Measurements from ENCODE around the gene PEPD.

The PEPD gene

GRCh38 chr19:33362508-33363228 lies 158.9 kb downstream of the PEPD start:
- H3K9me3 ChIP-seq (ENCODE audit: control insufficient read depth in 1 of 2, low read length in 2 of 2), result no peaks in the 10 kb centered on the region
- H3K4me3 ChIP-seq (ENCODE audit: low read depth in 1 of 2, low read length in 2 of 2), result no peak overlapping the region
- H3K27me3 ChIP-seq (ENCODE audit: low read depth, low read length), result no peaks in the 10 kb centered on the region
- no peak overlapping the region for H3K27ac ChIP-seq (ENCODE audit: low read length)
- no peaks in the 10 kb centered on the region for H3K4me1 ChIP-seq (ENCODE audit: control insufficient read depth in 1 of 2, insufficient read depth in 2 of 2, low read length in 2 of 2)
- H3K36me3 ChIP-seq (ENCODE audit: control insufficient read depth in 1 of 2, insufficient read depth in 2 of 2, low read length in 2 of 2), result no peaks in the 10 kb centered on the region

- no peak overlapping the region for H3K27ac ChIP-seq (ENCODE audit: low read length)
- H3K36me3 ChIP-seq (ENCODE audit: control insufficient read depth in 1 of 2, insufficient read depth in 2 of 2, low read length in 2 of 2), result no peaks in the 10 kb centered on the region
- H3K27me3 ChIP-seq (ENCODE audit: low read depth, low read length), result no peaks in the 10 kb centered on the region
- H3K4me1 ChIP-seq (ENCODE audit: control insufficient read depth in 1 of 2, insufficient read depth in 2 of 2, low read length in 2 of 2), result no peaks in the 10 kb centered on the region
- no peak overlapping the region for H3K4me3 ChIP-seq (ENCODE audit: low read depth in 1 of 2, low read length in 2 of 2)
- no peaks in the 10 kb centered on the region for H3K9me3 ChIP-seq (ENCODE audit: control insufficient read depth in 1 of 2, low read length in 2 of 2)
Observed at GRCh38 chr19:33359581-33359980, 162.0 kb downstream of the PEPD start.

DNA sequence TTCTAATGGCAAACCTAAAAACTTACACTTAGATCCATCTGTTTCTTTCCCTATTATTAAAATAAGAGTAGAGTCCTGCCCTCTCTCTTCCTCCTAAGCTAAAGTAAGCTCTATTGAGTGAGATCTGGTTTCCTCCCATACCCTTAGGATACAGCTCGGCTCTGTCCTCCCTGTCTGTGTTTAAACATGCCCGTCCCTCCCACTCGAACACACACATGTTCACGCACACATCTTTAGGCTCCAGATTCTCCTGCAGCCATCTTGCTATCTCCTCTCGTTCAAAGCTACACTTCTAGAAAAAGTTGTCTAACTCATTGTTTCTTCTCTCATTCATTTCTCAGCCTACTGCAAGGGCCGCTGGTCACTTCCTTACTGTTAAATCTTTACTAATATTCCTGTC lies 163.2 kb downstream of the PEPD start:
- Histone ChIP-seq H3K36me3 (ENCODE audit: control insufficient read depth in 1 of 2, insufficient read depth in 2 of 2, low read length in 2 of 2) (no peaks in the 10 kb centered on the region), H3K9me3 (ENCODE audit: control insufficient read depth in 1 of 2, low read length in 2 of 2) (no peaks in the 10 kb centered on the region), H3K4me1 (ENCODE audit: control insufficient read depth in 1 of 2, insufficient read depth in 2 of 2, low read length in 2 of 2) (no peaks in the 10 kb centered on the region), H3K27ac (ENCODE audit: low read length) (no peak overlapping the region), H3K4me3 (ENCODE audit: low read depth in 1 of 2, low read length in 2 of 2) (no peak overlapping the region), H3K27me3 (ENCODE audit: low read depth, low read length) (no peaks in the 10 kb centered on the region)

GRCh38 chr19:33357556-33357955 lies 164.0 kb downstream of the PEPD start:
- no peak overlapping the region for H3K27ac ChIP-seq (ENCODE audit: low read length)
- no peak overlapping the region for H3K4me3 ChIP-seq (ENCODE audit: low read depth in 1 of 2, low read length in 2 of 2)

DNA sequence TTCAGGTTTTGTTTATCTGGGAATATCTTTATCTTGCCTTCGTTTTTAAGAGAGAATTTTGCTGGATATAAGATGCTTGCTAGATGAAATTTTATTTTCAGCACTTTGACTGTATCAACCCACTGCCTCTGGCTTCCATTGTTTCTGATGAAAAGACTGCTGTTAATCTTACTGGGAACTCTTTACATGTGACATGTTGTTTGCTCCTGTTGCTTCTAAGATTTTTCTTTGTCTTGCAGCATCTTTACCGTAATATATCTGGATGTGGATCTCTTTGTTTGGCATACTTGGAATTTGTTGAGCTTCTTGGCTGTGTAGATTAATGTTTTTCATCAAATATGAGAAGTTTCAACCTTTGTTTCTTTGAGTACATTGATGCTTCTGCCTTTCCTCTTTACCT lies 166.1 kb downstream of the PEPD start:
- Histone ChIP-seq H3K4me1 (ENCODE audit: control insufficient read depth in 1 of 2, insufficient read depth in 2 of 2, low read length in 2 of 2) (no peaks in the 10 kb centered on the region), H3K9me3 (ENCODE audit: control insufficient read depth in 1 of 2, low read length in 2 of 2) (peaks cover 0 to 3% of the 10 kb centered on the region in 2 donors), H3K27me3 (ENCODE audit: low read depth, low read length) (no peaks in the 10 kb centered on the region), H3K27ac (ENCODE audit: low read length) (no peak overlapping the region), H3K4me3 (ENCODE audit: low read depth in 1 of 2, low read length in 2 of 2) (no peak overlapping the region), H3K36me3 (ENCODE audit: control insufficient read depth in 1 of 2, insufficient read depth in 2 of 2, low read length in 2 of 2) (no peaks in the 10 kb centered on the region)

More at GRCh38 chr19:33357556-33357955, 164.0 kb downstream of the PEPD start:
- H3K27me3 ChIP-seq (ENCODE audit: low read depth, low read length), result no peaks in the 10 kb centered on the region
- no peaks in the 10 kb centered on the region for H3K4me1 ChIP-seq (ENCODE audit: control insufficient read depth in 1 of 2, insufficient read depth in 2 of 2, low read length in 2 of 2)
- no peaks in the 10 kb centered on the region for H3K36me3 ChIP-seq (ENCODE audit: control insufficient read depth in 1 of 2, insufficient read depth in 2 of 2, low read length in 2 of 2)
- H3K9me3 ChIP-seq (ENCODE audit: control insufficient read depth in 1 of 2, low read length in 2 of 2), result no peaks in the 10 kb centered on the region

- peaks cover 0 to 3% of the 10 kb centered on the region in 2 donors for H3K9me3 ChIP-seq (ENCODE audit: control insufficient read depth in 1 of 2, low read length in 2 of 2)
- H3K36me3 ChIP-seq (ENCODE audit: control insufficient read depth in 1 of 2, insufficient read depth in 2 of 2, low read length in 2 of 2), result no peaks in the 10 kb centered on the region
- no peaks in the 10 kb centered on the region for H3K4me1 ChIP-seq (ENCODE audit: control insufficient read depth in 1 of 2, insufficient read depth in 2 of 2, low read length in 2 of 2)
- H3K4me3 ChIP-seq (ENCODE audit: low read depth in 1 of 2, low read length in 2 of 2), result no peak overlapping the region
- no peaks in the 10 kb centered on the region for H3K27me3 ChIP-seq (ENCODE audit: low read depth, low read length)
- H3K27ac ChIP-seq (ENCODE audit: low read length), result no peak overlapping the region
Observed at GRCh38 chr19:33350538-33351309, 170.9 kb downstream of the PEPD start.

GRCh38 chr19:33349319-33350289 lies 172.0 kb downstream of the PEPD start:
- H3K36me3 ChIP-seq (ENCODE audit: control insufficient read depth in 1 of 2, insufficient read depth in 2 of 2, low read length in 2 of 2), result no peaks in the 10 kb centered on the region
- H3K4me3 ChIP-seq (ENCODE audit: low read depth in 1 of 2, low read length in 2 of 2), result no peak overlapping the region
- H3K4me1 ChIP-seq (ENCODE audit: control insufficient read depth in 1 of 2, insufficient read depth in 2 of 2, low read length in 2 of 2), result peaks cover 0 to under 1% of the 10 kb centered on the region in 2 donors
- no peaks in the 10 kb centered on the region for H3K27me3 ChIP-seq (ENCODE audit: low read depth, low read length)
- H3K9me3 ChIP-seq (ENCODE audit: control insufficient read depth in 1 of 2, low read length in 2 of 2), result peaks cover 0 to 3% of the 10 kb centered on the region in 2 donors
- no peak overlapping the region for H3K27ac ChIP-seq (ENCODE audit: low read length)

DNA sequence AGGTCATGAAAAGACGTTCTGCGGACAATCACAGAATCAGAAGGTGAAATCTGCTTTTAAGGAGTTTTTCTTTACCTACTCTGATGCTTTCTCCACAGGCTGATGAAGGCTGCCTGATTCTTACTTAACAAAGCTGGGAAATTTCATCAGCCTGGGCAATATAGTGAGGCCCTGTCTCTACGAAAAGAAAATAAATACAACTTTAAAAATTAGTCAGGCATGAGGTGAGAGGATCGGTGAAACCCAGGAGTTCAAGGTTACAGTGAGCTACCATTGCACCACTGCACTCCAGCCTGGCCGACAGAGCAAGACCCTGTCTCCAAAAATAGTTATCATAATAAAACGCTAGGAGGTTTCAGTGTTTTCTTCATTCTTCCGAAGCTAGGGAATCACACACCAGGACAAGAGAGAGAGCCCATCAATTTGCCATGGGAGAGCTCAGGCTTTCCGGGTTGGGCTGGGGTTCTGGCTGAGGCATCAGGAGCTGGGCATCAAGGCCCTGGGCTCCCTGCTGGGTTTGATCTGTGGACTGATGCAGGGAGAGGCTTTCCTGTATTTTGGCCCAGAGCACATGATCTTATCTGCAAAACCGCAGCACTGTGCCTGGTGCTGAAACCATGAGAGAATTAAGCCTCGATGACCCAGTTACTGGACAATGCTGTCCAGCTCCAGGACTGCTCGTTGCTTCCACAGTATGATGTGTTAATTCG lies 173.1 kb downstream of the PEPD start:
- no peaks in the 10 kb centered on the region for H3K27me3 ChIP-seq (ENCODE audit: low read depth, low read length)
- H3K27ac ChIP-seq (ENCODE audit: low read length), result no peak overlapping the region
- H3K9me3 ChIP-seq (ENCODE audit: control insufficient read depth in 1 of 2, low read length in 2 of 2), result peaks cover 0 to 3% of the 10 kb centered on the region in 2 donors
- H3K36me3 ChIP-seq (ENCODE audit: control insufficient read depth in 1 of 2, insufficient read depth in 2 of 2, low read length in 2 of 2), result no peaks in the 10 kb centered on the region
- H3K4me1 ChIP-seq (ENCODE audit: control insufficient read depth in 1 of 2, insufficient read depth in 2 of 2, low read length in 2 of 2), result peaks cover 6 to 7% of the 10 kb centered on the region in 2 donors
- H3K4me3 ChIP-seq (ENCODE audit: low read depth in 1 of 2, low read length in 2 of 2), result no peak overlapping the region

GRCh38 chr19:33347300-33347699 lies 174.3 kb downstream of the PEPD start:
- H3K27ac ChIP-seq (ENCODE audit: low read length), result no peak overlapping the region
- no peaks in the 10 kb centered on the region for H3K27me3 ChIP-seq (ENCODE audit: low read depth, low read length)
- H3K9me3 ChIP-seq (ENCODE audit: control insufficient read depth in 1 of 2, low read length in 2 of 2), result peaks cover 0 to 3% of the 10 kb centered on the region in 2 donors
- H3K4me3 ChIP-seq (ENCODE audit: low read depth in 1 of 2, low read length in 2 of 2), result no peak overlapping the region
- H3K36me3 ChIP-seq (ENCODE audit: control insufficient read depth in 1 of 2, insufficient read depth in 2 of 2, low read length in 2 of 2), result no peaks in the 10 kb centered on the region
- H3K4me1 ChIP-seq (ENCODE audit: control insufficient read depth in 1 of 2, insufficient read depth in 2 of 2, low read length in 2 of 2), result peaks cover 6 to 7% of the 10 kb centered on the region in 2 donors

- H3K36me3 ChIP-seq (ENCODE audit: control insufficient read depth in 1 of 2, insufficient read depth in 2 of 2, low read length in 2 of 2), result no peaks in the 10 kb centered on the region
- H3K4me3 ChIP-seq (ENCODE audit: low read depth in 1 of 2, low read length in 2 of 2), result no peak overlapping the region
- H3K9me3 ChIP-seq (ENCODE audit: control insufficient read depth in 1 of 2, low read length in 2 of 2), result peaks cover 0 to 3% of the 10 kb centered on the region in 2 donors
- no peaks in the 10 kb centered on the region for H3K27me3 ChIP-seq (ENCODE audit: low read depth, low read length)
- peaks cover 6 to 7% of the 10 kb centered on the region in 2 donors for H3K4me1 ChIP-seq (ENCODE audit: control insufficient read depth in 1 of 2, insufficient read depth in 2 of 2, low read length in 2 of 2)
- no peak overlapping the region for H3K27ac ChIP-seq (ENCODE audit: low read length)
Observed at GRCh38 chr19:33346665-33347064, 174.9 kb downstream of the PEPD start.
